GM21619 (cell line): ENCODE data around the gene GRM1.
"Not testable (repeated sequence)": the region's sequence is repeated elsewhere in the genome, so short reads cannot be mapped to it uniquely, and the experiment has no call there.

Source experiments
- ATAC-seq: cut with Tn5 transposase; IDR thresholded peaks from one replicate; pipeline ENCODE4 v1.9.1; 2021; ENCODE audit not compliant: unreplicated experiment

The GRM1 gene

GRCh38 chr6:146269482-146269881, 240.6 kb downstream of the GRM1 start:
- no peak for ATAC-seq

GRCh38 chr6:146271163-146271562, 242.3 kb downstream of the GRM1 start:
- ATAC-seq = not testable (repeated sequence)

DNA sequence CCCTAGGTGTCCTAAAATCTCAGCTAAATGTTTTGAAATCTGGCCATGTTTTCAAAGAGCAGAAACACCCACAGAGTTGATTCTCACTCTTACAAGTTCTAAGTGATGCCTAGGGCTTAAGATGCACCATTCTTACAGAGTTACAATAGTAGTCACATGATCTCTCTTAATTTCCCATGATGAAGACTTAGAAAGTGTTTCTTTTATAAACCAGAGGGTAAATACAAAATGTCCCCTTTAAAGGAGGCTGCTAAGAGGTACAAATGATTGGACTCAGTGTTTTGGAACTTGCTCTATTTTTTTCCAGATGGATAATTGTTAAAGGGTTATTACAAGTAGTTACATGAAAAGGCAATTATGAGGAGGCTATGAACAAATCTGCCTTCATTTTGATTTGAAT, 244.6 kb downstream of the GRM1 start:
- ATAC-seq = no peak

DNA sequence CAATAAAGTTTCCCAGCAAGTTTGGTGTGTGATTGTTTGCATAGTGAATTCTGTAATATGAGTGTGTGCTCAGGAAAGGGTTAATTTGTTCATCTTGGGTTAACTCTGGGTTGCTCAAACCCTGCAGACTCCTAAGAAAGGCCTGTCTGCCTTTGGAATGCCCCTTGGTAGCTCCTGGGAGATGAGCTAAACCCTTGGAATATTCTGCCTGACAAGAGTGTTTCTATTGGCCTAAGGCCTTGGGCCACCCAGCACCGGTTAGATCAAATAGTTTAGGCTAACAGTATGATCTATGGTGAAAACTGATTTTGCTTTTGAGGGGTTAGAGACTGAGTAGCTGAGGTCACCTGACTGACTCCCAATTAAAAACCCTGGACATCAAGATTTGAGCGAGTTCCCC, 248.3 kb downstream of the GRM1 start:
- ATAC-seq = no peak

DNA sequence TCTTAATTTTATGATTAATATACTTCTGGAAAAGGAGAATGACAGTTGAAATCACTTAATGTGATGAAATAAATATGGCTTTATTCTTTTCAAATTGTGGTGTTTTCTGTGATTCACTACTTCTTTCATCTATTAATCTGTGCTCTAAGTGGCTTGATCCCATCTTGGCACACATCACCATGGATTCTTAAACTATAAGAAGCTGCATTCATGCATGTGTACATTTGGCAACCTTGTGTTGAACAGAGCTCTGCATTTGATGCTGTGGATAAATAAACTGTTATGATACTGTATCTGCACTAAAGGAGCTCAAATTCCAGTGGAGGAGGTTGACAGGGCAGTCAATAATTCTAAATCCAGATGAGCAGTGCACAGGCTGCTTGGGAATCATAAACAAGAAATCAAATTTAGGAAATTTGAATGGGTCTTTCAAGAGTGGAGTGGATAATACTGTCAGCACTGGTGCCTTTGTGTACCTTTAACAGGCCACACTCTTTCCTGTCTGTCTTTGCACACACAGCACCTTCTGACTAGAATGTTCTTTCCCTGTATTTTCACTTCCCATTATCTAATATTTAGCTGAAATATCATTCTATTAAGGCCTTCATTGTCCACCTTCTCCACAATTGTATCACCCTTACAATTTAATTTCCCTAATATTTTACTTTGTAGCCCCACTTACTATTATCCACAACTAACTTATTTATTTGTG, 252.9 kb downstream of the GRM1 start:
- ATAC-seq = peak; percentile 50

- no peak for ATAC-seq
These were observed 254.0 kb downstream of the GRM1 start for GRCh38 chr6:146282837-146283236.

DNA sequence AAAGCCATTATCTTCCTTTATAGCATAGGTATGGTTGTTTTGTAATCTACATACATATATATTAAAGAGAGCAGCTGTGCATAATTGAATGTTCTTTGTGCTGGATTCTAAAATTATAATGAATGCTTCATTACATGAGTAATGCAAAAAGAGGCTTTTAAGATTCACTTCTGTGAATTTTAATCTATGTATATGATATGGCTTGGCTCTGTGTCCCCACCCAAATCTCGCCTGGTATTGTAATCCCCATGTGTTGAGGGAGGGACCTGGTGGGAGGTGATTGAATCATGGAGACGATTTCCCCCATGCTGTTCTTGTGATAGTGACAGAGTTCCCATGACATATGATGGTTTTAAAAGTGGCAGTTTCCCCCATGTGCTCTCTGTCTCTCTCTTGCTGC, 255.4 kb downstream of the GRM1 start:
- no peak for ATAC-seq

- ATAC-seq = no peak
These were observed 258.1 kb downstream of the GRM1 start for GRCh38 chr6:146286961-146287360.

DNA sequence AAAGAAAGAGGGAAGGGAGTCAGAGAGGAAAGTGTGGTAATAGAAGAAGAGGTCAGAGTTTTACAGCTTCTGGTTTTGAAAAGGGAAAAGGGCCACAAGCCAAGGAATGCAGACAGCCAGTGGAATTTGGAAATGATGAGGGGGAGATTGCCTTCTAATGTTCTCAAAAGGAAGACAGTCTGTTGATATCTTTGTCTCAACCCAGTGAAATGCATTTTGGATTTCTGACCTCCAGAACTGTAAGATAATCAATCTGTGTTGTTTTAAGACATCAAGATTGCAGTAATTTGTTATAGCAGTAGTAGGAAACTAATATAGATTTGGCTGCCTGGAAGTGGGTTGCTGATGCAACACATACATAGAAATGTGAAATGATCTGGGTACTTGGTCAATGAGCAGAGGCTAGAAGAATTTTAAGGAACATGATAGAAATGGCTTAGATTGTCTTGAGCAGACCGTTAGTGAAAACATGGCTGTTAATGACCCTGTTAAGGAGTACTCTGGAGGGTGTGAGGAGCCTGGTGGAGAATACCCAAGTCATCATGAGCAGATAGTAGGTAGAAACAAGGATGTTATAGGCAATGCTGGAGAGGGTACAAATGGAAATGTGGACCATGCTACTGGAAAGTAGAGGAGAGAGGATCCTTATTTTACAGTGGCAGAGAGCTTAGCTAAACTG, 259.0 kb downstream of the GRM1 start:
- no peak for ATAC-seq

DNA sequence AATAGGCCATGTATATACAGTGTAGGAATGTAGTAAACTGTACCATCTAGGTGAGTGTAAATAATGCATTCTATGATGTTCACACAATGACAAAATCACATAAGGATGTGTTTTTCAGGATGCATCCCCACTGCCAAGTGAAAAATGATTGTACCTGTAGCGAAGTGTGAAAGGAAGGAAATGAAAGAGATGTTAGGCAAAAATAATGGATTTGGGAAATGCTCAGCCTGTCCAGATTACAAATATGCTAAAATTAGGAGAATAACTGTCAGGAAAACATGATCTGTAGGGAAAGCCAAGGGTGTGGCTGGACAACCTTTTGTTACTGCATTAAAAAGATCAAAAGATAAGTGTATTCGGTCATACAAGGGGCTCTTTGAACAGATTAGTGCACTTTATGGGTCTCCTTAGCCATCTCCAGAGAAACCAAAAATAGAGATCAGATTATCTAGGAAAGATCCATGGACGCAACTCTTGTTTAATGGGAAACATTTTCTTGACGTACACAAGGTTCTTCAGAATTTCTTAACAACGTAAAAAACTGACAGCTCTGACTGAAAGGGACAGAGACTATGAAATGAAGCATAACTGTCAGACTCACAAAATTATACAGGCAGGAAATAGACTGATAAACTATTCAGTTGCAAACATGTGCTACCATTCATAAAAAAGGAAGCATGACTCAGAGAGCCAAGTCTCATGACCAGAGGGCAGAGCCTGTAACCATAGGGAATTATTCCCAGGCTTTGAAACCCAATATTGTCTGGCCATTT, 261.1 kb downstream of the GRM1 start:
- ATAC-seq = no peak

DNA sequence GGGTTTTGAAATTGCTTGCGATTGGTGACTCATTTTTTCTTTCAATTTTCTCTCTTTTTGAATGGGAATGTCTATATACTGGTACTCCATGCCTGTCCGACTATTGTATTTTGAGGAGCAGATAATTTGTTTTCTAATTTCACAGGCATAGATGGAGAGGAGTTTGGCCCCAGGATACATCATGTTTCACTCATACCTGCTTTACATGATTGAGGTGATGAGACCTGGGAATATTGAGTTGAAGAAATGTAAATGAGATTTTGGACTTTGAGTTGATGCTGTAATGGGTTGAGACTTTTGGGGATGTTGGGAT, 261.7 kb downstream of the GRM1 start:
- ATAC-seq = no peak

- ATAC-seq = no peak
These were observed 263.6 kb downstream of the GRM1 start for GRCh38 chr6:146292506-146292905.

DNA sequence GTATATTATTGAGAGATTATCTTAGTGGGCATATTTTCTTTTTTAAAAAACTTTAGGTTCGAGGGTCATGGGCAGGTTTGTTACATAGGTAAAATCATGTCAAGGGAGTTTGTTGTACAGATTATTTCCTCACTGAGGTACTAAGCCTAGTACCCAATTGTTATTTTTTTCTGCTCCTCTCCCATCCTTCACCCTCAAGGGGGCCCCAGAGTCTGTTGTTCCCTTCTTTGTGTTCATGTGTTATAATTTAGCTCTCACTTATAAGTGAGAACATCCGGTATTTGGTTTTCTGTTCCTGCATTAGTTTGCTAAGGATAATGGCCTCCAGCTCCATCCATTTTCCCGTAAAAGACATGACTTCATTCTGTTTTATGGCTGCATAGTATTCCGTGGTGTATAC, 266.8 kb downstream of the GRM1 start:
- ATAC-seq = no peak

DNA sequence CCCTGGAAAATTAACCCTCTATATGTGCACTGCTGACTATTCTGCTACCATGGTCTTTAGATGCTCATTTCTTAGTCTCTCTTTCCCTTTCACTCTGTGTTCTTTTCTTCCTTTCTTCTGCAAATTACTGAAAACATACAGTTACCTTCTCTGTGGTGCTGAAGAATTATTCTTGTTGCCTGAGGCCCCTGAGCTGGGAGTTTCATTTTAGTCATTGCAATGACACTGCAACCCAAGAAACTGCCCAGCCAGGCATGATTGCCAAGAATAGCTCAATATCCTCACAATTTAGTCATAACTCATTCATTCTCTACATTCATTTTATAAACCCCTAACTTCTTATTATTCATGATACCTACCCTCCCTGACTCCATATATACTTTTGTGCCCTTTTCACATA, 269.0 kb downstream of the GRM1 start:
- ATAC-seq = no peak

- no peak for ATAC-seq
These were observed 271.7 kb downstream of the GRM1 start for GRCh38 chr6:146300521-146300920.

DNA sequence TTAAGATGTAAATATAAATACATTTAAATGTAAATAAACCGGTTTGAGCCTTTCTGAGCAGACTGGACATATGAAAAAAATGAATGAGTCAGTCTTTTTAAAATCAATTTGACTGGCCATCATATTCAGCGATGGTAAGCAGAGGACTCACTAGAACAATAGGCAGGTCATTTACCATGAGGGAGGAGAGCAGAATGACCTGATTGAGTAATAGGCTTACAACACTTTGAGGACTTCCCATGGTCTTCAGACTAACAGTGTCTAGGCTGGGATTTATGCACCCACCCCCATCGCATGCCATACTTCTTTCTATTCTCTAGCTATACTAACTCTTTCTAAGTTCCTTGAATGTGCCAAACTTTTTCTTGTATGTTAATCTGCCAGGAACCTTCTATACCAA, 272.9 kb downstream of the GRM1 start:
- ATAC-seq = no peak

- ATAC-seq = no peak
These were observed 274.1 kb downstream of the GRM1 start for GRCh38 chr6:146302994-146303393.

DNA sequence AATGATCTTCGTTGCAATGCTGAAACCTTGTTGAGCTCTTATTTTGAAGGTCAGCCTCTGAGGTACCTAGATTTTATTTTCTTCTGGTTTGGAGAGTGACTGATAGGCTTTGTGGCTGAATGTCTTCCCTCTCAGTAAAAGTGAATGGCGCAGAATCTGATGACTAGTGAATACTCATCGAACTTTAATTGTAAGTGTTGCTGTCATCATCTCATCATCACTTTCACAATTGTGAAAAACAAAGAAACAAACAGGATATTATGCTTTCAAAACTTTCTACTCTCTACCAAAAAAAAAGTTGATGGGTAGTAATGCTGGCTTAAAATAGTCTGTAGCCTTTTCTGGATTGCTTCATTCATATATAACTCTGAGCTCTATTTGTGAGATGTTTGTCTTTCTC, 275.3 kb downstream of the GRM1 start:
- ATAC-seq = no peak

- ATAC-seq = no peak
These were observed 276.2 kb downstream of the GRM1 start for GRCh38 chr6:146305092-146305491.

DNA sequence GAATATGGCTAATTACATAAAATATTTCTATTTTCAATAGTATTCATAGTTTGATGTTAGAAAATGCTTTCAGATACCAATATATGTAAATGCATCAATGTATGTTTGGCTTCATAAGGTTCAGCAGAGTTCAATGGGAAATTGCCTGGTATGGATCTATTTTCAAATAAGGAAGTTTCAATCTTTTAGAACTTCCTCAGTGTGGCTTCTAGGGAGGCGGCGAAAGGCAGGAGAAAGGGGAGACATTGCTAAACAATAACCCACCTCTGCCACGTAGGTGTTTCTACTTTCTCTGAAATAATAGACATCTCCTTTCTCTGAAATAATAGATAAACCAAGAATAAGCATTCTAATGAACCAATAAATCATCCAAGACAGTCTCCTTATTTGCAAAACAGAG, 277.1 kb downstream of the GRM1 start:
- ATAC-seq = no peak

DNA sequence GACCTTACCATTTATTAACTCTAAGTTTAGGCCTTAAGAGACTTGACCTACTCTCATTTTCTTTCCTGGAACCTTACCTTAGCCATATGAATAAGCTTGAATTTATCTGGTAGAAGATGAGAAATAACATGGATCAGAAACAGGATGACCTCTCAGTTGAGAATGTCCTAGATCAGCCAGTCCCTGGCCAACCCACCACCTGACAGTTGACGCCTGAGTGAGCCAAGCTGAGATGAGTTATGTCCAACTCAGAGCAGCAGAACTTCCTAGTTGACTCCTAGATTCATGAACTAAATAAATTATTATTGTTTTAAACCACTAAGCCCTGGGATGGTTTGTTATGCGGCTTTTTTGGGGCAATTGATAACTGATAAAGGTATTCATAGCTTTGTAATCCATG, 281.8 kb downstream of the GRM1 start:
- ATAC-seq = no peak

DNA sequence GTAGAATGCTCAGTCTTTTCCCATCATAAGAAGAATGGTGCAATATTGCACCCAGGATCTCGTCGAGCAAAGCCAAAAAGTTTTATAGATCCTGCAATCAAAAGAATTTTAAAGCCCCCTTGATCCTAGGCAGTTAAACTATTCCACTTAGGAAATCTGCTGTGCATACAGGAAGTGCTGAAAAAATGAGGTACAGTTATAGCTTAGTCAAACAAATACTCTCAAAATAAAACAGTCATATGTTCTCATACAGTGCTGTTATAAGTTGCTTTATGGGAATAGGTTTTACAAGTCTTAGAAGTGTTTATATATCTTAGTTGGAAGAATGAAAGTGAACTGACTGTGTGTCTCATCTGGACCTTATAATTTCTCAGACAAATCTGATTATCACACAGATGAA, 282.2 kb downstream of the GRM1 start:
- ATAC-seq = no peak
